Activated CD4-positive, alpha-beta T cell treated with anti-CD3 and anti-CD28 coated beads for 4 hours (primary cell): ENCODE results near the gene EME2.

ENCODE experiments used
- DNase-seq, 2 donors: peaks; one replicate each; pipeline ENCODE4 v3.0.0-alpha.2; 2020

The EME2 gene

GRCh38 chr16:1767116-1767994, 5.3 kb upstream of the EME2 start:
- DNase-seq: no peak

- no peak for DNase-seq
These were observed 4.4 kb upstream of the EME2 start for GRCh38 chr16:1768061-1768766.

- DNase-seq: no peak
These were observed 3.7 kb upstream of the EME2 start for GRCh38 chr16:1768767-1769401.

DNA sequence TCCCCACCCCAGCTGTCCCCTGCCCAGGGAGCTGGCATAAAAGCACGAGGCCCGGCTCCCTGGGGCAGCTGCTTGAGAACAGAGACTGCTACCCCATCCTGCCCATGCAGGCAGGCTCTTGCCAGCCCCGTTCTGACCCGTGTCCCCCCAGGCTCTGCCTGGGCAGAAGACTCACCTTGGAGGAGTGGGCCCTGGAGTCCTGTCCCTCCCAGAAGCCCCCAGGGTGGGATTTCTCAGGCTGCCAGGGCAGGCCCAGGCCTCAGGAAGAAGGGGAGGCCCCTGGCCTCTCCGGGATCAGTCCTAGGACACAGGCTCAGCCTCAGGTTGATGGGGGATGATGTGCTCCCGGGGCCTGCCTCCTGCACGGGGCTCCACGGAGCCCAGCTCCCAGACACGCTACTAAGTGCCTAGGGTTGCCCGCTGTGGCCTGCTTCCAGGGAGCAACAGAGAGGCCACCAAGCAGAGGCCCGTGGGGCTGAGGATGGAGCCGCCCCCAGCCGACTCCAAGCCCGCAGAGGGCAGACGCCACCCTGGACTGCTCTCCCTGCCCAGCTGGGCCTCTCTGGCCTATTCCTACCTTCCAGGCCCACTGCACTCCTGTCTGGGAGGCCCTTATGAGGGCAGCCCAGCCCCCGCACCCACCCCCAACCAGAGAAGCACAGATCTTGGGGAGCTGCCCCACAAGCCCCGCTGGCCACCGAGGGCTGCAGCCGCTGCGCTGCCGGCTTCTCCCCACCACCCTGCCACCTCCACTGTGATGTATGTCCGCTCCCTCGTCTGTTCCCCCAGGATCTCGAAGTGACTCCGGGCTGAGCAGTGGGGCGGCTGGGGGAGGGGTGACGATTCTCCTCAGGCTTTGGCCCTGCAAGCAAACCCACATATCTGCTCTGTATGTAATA, 3.0 kb upstream of the EME2 start:
- DNase-seq: no peak

- DNase-seq: peak; percentile 44 to 54
These were observed 2.1 kb upstream of the EME2 start for GRCh38 chr16:1770328-1771187.

DNA sequence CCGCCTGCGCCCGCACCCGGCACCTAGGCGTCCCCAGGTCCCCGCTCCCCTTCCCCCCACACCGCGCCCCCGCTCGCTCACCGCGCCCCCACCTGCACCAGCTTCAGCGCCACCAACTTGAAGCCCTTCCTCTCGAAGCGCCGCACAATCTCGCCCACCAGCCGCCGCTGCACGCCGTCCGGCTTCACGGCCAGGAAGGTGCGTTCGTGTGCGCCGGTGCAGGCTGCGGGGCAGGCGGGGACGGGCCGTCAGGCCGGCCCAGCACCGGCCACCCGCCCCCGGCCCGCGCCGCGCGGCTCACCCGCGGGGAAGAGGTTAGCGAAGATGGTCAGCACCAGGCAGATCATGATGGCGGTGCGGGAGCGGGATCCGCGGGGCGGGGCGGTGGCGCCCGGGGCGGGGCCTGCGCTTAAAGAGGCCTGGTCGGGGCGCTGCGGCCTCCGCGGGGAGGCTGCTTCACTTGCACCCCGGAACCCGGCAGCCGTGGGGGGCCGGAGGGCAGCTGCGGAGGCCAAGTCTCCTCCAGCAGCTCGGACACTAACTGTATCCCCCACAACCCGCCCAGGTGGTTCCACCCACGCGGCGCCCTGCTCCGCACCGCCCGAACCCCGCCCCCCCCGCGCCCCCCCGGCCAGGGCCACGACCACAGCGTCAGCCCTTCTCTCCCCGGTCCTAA, 1.3 kb upstream of the EME2 start, which contains the start of gene NME3:
Gene NME3, minus strand, starts transcription at position 356 of the 676 bp plus-strand sequence. Its CDS starts 9 bp downstream, at position 347.
- peak; percentile 67 to 72 for DNase-seq

- DNase-seq: no peak
These were observed 697 bp upstream of the EME2 start for GRCh38 chr16:1771864-1772361.

DNA sequence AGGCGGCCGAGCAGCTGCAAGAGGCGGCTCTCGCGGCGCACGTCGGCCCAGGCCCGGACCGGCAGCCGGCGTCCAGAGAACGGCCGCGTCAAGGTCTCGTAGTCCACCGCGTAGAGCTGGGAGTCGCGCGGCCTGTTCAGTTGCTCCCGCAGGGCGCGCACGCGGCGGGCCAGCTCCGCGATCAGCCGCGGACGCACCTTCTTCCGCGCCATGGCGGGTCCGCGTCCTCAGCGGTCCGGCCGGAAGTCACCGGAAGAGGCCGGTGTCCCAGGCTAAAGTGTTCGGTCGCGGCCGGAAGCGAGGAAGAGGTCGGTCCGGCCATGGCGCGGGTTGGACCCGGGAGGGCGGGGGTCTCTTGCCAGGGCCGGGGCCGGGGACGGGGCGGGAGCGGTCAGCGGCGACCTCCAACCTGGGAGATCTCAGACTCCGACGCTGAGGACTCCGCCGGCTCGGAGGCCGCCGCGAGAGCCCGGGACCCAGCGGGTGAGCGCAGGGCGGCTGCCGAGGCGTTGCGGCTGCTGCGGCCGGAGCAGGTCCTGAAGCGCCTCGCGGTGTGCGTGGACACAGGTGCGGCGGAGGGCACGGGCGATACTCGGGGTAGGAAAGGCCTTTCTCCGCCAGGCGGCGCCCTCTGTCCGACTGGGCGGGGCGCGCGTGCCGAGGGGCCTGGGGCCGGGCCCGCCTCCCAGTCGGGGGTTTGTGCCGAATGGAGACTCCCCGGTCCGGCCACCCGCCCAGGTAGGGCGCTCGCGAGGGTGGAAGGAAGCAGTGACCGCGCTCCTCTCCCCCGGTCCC, 495 bp downstream of the EME2 start, which contains the start of gene MRPS34:
Gene MRPS34, minus strand, starts transcription at position 227 of the 795 bp plus-strand sequence. Its CDS starts 15 bp downstream, at position 212.
- DNase-seq: peak; percentile 74 to 79

GRCh38 chr16:1773703-1774447, 1.3 kb downstream of the EME2 start:
- no peak for DNase-seq

- DNase-seq: no peak
These were observed 1.8 kb downstream of the EME2 start for GRCh38 chr16:1774448-1774780.

DNA sequence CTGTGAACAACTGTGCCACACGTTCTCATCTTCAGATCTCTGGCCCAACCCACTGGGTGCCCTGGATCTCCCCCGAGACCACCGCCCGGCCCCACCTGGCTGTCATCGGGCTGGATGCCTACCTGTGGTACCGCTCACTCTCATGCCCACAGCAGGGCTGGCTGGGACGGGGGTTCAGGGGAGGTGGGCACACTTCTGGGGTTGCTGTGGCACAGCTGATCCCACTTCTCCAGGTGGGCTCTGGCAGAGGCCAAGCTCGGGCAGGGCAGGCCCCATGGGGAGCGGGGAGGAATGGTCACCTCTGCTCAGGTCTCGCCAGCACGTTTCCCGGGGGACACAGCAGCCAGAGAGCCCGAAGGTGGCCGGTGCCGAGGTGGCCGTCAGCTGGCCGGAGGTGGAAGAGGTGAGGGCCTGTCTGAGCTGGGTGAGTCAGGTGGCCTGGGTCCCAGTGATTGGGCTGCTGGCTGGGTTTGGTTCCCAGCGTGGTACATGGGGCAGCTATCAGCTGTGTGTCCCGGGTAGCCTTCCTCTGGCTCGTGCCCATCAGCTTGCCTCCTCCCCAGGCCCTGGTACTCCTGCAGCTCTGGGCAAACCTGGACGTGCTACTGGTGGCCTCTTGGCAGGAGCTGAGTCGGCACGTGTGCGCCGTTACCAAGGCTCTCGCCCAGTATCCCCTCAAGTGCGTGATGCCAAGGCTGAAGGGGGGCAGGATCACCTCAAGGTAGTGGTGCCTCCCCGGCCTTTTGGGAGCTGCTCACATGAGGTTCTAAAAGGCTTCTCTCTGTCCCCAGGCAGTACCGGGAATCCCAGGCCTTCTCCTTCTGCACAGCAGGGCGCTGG, 2.6 kb downstream of the EME2 start:
- DNase-seq: no peak

GRCh38 chr16:1775846-1776671, 3.4 kb downstream of the EME2 start:
- DNase-seq: no peak

GRCh38 chr16:1776672-1776955, 4.0 kb downstream of the EME2 start:
- DNase-seq: no peak

GRCh38 chr16:1776991-1777374, 4.4 kb downstream of the EME2 start:
- DNase-seq: no peak

DNA sequence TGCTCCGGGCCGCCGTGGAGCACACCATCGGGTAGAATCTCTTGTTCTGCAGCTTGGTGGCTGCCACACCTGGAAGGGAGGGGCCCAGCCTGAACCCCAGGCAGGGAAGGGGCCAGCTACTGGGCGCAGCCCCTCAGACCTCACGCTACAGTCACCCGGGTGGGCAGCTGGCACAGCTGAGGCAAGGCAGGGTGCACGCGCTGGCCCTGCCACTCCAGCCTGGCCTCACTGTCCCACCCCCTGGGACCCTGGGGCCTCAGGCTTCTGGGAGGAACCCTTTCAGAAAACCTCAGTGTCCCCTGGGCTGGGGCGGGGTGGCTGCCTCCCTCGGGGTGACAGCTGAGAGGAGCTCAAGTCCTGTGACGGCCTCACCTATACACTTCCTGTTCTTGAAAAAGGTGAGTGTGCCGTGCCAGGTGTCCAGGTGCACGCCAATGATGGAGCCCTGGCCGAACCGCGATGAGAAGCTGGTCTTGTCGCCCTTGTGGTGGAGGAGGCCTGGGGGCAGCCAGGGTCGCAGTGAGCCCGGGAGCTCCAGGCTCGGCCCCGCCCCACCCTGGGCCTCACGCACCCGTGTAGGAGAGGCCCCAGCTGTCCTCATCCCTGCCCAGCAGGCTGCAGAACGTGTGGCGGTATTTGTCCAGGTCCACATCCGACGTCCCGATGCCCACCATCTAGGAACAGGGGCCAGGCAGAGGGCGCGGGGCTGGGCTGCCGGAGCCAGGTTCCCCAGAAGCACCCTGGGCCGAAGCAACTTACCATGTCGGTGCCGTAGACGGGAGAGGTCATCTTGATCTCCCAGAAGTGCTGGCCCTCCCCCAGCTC, 5.0 kb downstream of the EME2 start:
- DNase-seq: no peak
